Stomach (tissue), 9 donors: Measurements from ENCODE around the gene ZNF132. TPM values are rescaled to one million over a fixed set of nuclear protein-coding genes. Genes with fewer than 3 reads are reported as not detected.
"Not testable (repeated sequence)": the region's sequence is repeated elsewhere in the genome, so short reads cannot be mapped to it uniquely, and the experiment has no call there.

ENCODE experiments used
- DNase-seq, 2 donors: peaks; one replicate each; pipeline versions ENCODE4 v3.0.0 to v3.0.0-alpha.2; 2013 to 2019
- H3K27ac ChIP-seq, 5 donors: fragments of 200-600 bp in 4 of 5; sonication (generic) in 4 of 5; one replicate each; pipeline ENCODE4 v1.5.1; 2013 to 2019; ENCODE audit warnings: mild to moderate bottlenecking in 1 of 5, moderate library complexity in 1 of 5
- H3K27me3 ChIP-seq, 3 donors: fragments of 200-600 bp; sonication (generic); one replicate each; pipeline ENCODE4 v1.5.1; 2017 to 2019; ENCODE audit warnings: mixed run types in 1 of 3
- H3K36me3 ChIP-seq, 4 donors: fragments of 200-600 bp; sonication (generic); 1 replicate in 3 of 4; 2 replicates in 1 of 4; pipeline ENCODE4 v1.5.1; 2016 to 2019
- H3K4me1 ChIP-seq, 4 donors: fragments of 200-600 bp; sonication (generic); one replicate each; pipeline ENCODE4 v1.5.1; 2016 to 2019
- H3K4me3 ChIP-seq, 4 donors: fragments of 200-600 bp; sonication (generic) in 3 of 4; one replicate each; pipeline ENCODE4 v1.5.1; 2016 to 2019; ENCODE audit warnings: mild to moderate bottlenecking in 1 of 4
- H3K9me3 ChIP-seq, 4 donors: fragments of 200-600 bp; sonication (generic); one replicate each; pipeline ENCODE4 v1.5.1; 2016 to 2019
- EP300 ChIP-seq: sonication (generic); formaldehyde crosslinking; IDR thresholded peaks from one replicate; pipeline ENCODE4 v1.6.1; 2017; ENCODE audit warnings: antibody characterized with exemption
- POLR2A ChIP-seq, 4 donors: fragments of 450-650 bp; IDR thresholded peaks; one replicate each; pipeline ENCODE4 v1.6.1; 2016; ENCODE audit warnings: antibody characterized with exemption in 4 of 4, control low read depth in 2 of 4, mild to moderate bottlenecking in 1 of 4, moderate library complexity in 1 of 4
- POLR2AphosphoS5 ChIP-seq, 3 donors: sonication (generic); formaldehyde crosslinking; IDR thresholded peaks; one replicate each; pipeline ENCODE4 v1.6.1; 2016; ENCODE audit warnings: antibody characterized with exemption in 3 of 3
- WGBS, 5 donors: extraction: QIAGEN DNeasy Blood & Tissue Kit in 3 of 5; methylation state at CpG; one replicate each; pipeline versions ENCODE4 v1.1.5 to v1.1.7; 2013 to 2018; 5-methylcytosine and 5-hydroxymethylcytosine counted together
- intact Hi-C: fragments of 100-400 bp; cut with DNase I; formaldehyde crosslinking; loops from one replicate; pipeline ENCODE4 v1.15.1; 2023; ENCODE audit warnings: low total_unique reads
- polyA plus RNA-seq, 3 donors: library from polyadenylated mRNA; stranded (reverse); fragments of 200-250 nt; gene quantifications; one replicate each; pipeline ENCODE4 v1.2.3, GENCODE V29; 2013
- total RNA-seq, 5 donors: library from RNA; depleted of rRNA; stranded (reverse); fragments of >200 nt; gene quantifications; one replicate each; pipeline versions ENCODE4 v1.1.0 to v1.2.3, GENCODE V29; 2014 to 2016
- TF ChIP-seq, protein P1 (sequence below), 7 experiments: fragments of 450-650 bp in 4 of 7; fragments of 200-600 bp in 3 of 7; sonication (generic) in 3 of 7; IDR thresholded peaks; one replicate each; pipeline ENCODE4 v1.5.1; 2016 to 2019; ENCODE audit warnings: antibody characterized with exemption in 7 of 7, control low read depth in 2 of 7, mild to moderate bottlenecking in 1 of 7
- donor health status: healthy with polysubstance abuse.
- donor health status: Bipolar disorder and iron deficiency.
- donor health status: healthy.

The ZNF132 gene
- total and polyA plus RNA-seq, 8 donors: 0.68 to 8.9 (median 4.6) TPM

GRCh38 chr19:58455306-58455705 is 15.4 kb upstream of the ZNF132 start:
- Histone ChIP-seq H3K27ac (no peak overlapping the region), H3K27me3 (no peaks in the 10 kb centered on the region)
- WGBS, 5 donors: 93 to 97% (median 96%) methylated on average over 19 to 21 of the region's 21 CpGs

GRCh38 chr19:58453743-58454142 is 13.8 kb upstream of the ZNF132 start:
- no peak overlapping the region for H3K4me3 ChIP-seq
- TF ChIP-seq POLR2AphosphoS5 (IDR thresholded peaks at IDR 0.05) (no peak), POLR2A (IDR thresholded peaks at IDR 0.05) (no peak), EP300 (no peak)
- TF ChIP-seq, protein P1, sequence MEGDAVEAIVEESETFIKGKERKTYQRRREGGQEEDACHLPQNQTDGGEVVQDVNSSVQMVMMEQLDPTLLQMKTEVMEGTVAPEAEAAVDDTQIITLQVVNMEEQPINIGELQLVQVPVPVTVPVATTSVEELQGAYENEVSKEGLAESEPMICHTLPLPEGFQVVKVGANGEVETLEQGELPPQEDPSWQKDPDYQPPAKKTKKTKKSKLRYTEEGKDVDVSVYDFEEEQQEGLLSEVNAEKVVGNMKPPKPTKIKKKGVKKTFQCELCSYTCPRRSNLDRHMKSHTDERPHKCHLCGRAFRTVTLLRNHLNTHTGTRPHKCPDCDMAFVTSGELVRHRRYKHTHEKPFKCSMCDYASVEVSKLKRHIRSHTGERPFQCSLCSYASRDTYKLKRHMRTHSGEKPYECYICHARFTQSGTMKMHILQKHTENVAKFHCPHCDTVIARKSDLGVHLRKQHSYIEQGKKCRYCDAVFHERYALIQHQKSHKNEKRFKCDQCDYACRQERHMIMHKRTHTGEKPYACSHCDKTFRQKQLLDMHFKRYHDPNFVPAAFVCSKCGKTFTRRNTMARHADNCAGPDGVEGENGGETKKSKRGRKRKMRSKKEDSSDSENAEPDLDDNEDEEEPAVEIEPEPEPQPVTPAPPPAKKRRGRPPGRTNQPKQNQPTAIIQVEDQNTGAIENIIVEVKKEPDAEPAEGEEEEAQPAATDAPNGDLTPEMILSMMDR (IDR thresholded peaks at IDR 0.05): no peak
- DNase-seq: no peak
- intact Hi-C loops: no loop called here
- 92 to 96% (median 94%) methylated on average over 6 of the region's 6 CpGs for WGBS, 5 donors
- H3K27ac ChIP-seq: no peak overlapping the region
- H3K27me3 ChIP-seq: peaks cover 0 to 7% (median 0%) of the 10 kb centered on the region in 3 donors
- H3K4me1 ChIP-seq: peaks cover 4 to 21% (median 15%) of the 10 kb centered on the region in 4 donors
- H3K36me3 ChIP-seq: peaks cover 14 to 52% (median 47%) of the 10 kb centered on the region in 4 donors
- peaks cover 0 to 5% (median 0%) of the 10 kb centered on the region in 4 donors for H3K9me3 ChIP-seq

More at GRCh38 chr19:58455306-58455705, 15.4 kb upstream of the ZNF132 start:
- TF ChIP-seq EP300 (no peak), POLR2AphosphoS5 (IDR thresholded peaks at IDR 0.05) (no peak), POLR2A (IDR thresholded peaks at IDR 0.05) (no peak)
- TF ChIP-seq, protein P1 (IDR thresholded peaks at IDR 0.05): no peak
- intact Hi-C loops: no loop called here
- H3K4me3 ChIP-seq: no peak overlapping the region
- no peaks in the 10 kb centered on the region for H3K9me3 ChIP-seq
- H3K36me3 ChIP-seq: peaks cover 14 to 57% (median 47%) of the 10 kb centered on the region in 4 donors
- no peak for DNase-seq
- H3K4me1 ChIP-seq: peaks cover 4 to 21% (median 15%) of the 10 kb centered on the region in 4 donors

DNA sequence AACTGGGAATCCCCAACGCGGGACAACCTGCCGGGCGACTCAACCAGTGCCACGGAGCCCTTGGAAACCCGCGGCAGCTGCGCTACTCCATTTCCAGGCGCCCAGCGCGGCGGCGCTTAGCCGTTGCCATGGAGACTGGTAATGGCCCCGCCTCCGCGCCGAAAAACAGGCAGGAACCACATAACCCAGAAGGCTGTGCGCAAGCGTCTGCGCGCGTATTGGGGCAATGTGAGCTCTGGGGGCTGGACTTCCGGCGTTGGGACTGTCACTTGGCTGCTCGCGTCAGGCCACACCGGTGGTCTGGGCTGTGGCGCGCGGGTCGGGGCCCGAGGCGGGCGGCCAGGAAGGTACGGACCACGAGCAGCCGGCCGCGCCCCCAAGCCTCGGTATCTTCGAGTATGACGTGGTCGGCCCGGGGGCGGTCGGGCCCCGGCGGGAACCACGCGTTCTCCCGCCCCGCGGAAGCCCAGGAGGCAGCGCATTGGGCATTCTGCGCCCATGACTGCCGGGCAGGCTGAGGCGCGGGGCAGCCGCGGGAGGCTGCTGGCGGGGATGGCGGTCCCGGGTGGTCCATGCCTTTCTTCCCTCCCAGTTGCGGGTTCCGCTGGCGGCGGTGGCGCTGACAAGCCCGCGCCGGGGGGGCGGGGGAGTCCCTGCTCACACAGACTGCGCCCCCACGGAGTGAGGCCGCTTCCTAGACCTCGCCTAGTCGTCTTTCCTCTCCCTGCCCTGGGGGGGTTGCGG is 11.6 kb upstream of the ZNF132 start, which contains the start of gene ZNF324B:
ZNF324B (plus strand) TSS at position 265 of the 744 bp plus-strand sequence. CDS start 2,080 bp downstream, outside the sequence.
- Histone ChIP-seq H3K27me3 (peaks cover 0 to 26% (median 0%) of the 10 kb centered on the region in 3 donors), H3K9me3 (peaks cover 0 to 9% (median 0%) of the 10 kb centered on the region in 4 donors), H3K4me1 (peaks cover 4 to 21% (median 15%) of the 10 kb centered on the region in 4 donors), H3K36me3 (peaks cover 8 to 30% (median 28%) of the 10 kb centered on the region in 4 donors), H3K27ac (peak within 1 kb of the TSS; percentile 68 to 87 (median 75)), H3K4me3 (peak within 1 kb of the TSS; percentile 76 to 96 (median 93))
- TF ChIP-seq, protein P1 (IDR thresholded peaks at IDR 0.05): no peak
- TF ChIP-seq POLR2AphosphoS5 (IDR thresholded peaks at IDR 0.05) (peak; percentile 61 to 89 (median 70)), EP300 (no peak), POLR2A (IDR thresholded peaks at IDR 0.05) (no peak)
- intact Hi-C loops: no loop called here
- DNase-seq: peak; percentile 97 to 99
- 0% methylated on average over 10 to 79 of the region's 79 CpGs for WGBS, 5 donors

- Histone ChIP-seq H3K36me3 (peaks cover 3 to 24% (median 22%) of the 10 kb centered on the region in 4 donors), H3K4me1 (peaks cover 4 to 21% (median 15%) of the 10 kb centered on the region in 4 donors), H3K9me3 (peaks cover 0 to 9% (median 0%) of the 10 kb centered on the region in 4 donors), H3K4me3 (peak overlapping the region; percentile 76 to 96 (median 93)), H3K27me3 (peaks cover 0 to 26% (median 0%) of the 10 kb centered on the region in 3 donors), H3K27ac (peak overlapping the region; percentile 31 to 87 (median 68))
- intact Hi-C loops: no loop called here
- WGBS, 5 donors: 2 to 8% (median 3%) methylated on average over 11 of the region's 11 CpGs
- TF ChIP-seq POLR2A (IDR thresholded peaks at IDR 0.05): no peak
- TF ChIP-seq POLR2AphosphoS5 (IDR thresholded peaks at IDR 0.05): no peak
- no peak for TF ChIP-seq EP300
- TF ChIP-seq, protein P1 (IDR thresholded peaks at IDR 0.05): no peak
- DNase-seq: peak in 1 of 2 donors; percentile 42
These were observed 11.0 kb upstream of the ZNF132 start for GRCh38 chr19:58450856-58451357.

DNA sequence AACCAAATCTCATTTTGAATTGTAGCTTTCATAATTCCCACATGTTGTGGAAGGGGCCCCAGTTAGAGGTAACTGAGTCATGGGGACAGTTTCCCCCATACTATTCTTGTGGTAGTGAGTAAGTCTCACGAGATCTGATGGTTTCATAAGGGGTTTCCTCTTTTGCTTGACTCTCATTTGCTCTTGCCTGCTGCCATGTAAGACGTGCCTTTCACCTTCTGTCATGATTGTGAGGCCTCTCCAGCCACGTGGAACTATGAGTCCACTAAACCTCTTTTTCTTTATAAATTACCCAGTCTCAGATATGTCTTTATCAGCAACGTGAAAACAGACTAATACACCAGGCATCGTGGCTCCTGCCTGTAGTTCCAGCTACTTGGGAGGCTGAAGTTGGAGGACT is 10.0 kb upstream of the ZNF132 start:
- H3K9me3 ChIP-seq, H3K4me3 ChIP-seq, intact Hi-C loops, DNase-seq, H3K27ac ChIP-seq: not testable (repeated sequence)
- peaks cover 4 to 21% (median 15%) of the 10 kb centered on the region in 4 donors for H3K4me1 ChIP-seq
- H3K36me3 ChIP-seq: peaks cover 0 to 15% (median 14%) of the 10 kb centered on the region in 4 donors
- 54 to 68% (median 62%) methylated on average over 5 of the region's 5 CpGs for WGBS, 5 donors
- peaks cover 0 to 26% (median 0%) of the 10 kb centered on the region in 3 donors for H3K27me3 ChIP-seq

GRCh38 chr19:58448860-58449259 is 8.9 kb upstream of the ZNF132 start:
- WGBS, 5 donors: 72 to 81% (median 77%) methylated on average over 3 of the region's 3 CpGs
- intact Hi-C loops, H3K4me3 ChIP-seq, H3K27ac ChIP-seq, DNase-seq, H3K9me3 ChIP-seq, H3K36me3 ChIP-seq: not testable (repeated sequence)
- Histone ChIP-seq H3K4me1 (peaks cover 4 to 21% (median 15%) of the 10 kb centered on the region in 4 donors), H3K27me3 (peaks cover 0 to 26% (median 0%) of the 10 kb centered on the region in 3 donors)
